HCT116 (cell line): ENCODE measurements around the gene ARHGAP20.

ENCODE experiments used
- CBX3 ChIP-seq: IDR thresholded peaks from 2 replicates; pipeline ENCODE4 v1.6.1; 2012; ENCODE audit warnings: low read depth
- CEBPB ChIP-seq: IDR thresholded peaks from 2 replicates; pipeline ENCODE4 v1.6.1; 2012; ENCODE audit warnings: low read depth
- CTCF ChIP-seq, 3 experiments: fragments of 200-600 bp in 1 of 3; sonication (generic) in 1 of 3; IDR thresholded peaks in 2 of 3; conservative IDR thresholded peaks in 1 of 3; 2 replicates each; pipeline ENCODE4 v1.5.1; 2012 to 2017; ENCODE audit warnings: low read depth in 2 of 3, low read length in 2 of 3, antibody characterized with exemption in 1 of 3, borderline replicate concordance in 1 of 3, control low read depth in 1 of 3, mild to moderate bottlenecking in 1 of 3, mixed read lengths in 1 of 3, mixed run types in 1 of 3, moderate library complexity in 1 of 3; ENCODE audit not compliant: insufficient read depth in 1 of 3
- EGR1 ChIP-seq: IDR thresholded peaks from 2 replicates; pipeline ENCODE4 v1.6.1; 2012; ENCODE audit warnings: low read depth
- EZH2 ChIP-seq: fragments of 200-600 bp; sonication (generic); IDR thresholded peaks from 2 replicates; pipeline ENCODE4 v1.6.1; 2017; ENCODE audit warnings: antibody characterized with exemption, mixed run types
- EZH2phosphoT487 ChIP-seq: fragments of 200-600 bp; IDR thresholded peaks from 2 replicates; pipeline ENCODE4 v1.6.1; 2018; ENCODE audit warnings: antibody characterized with exemption, borderline replicate concordance
- MAX ChIP-seq: IDR thresholded peaks from 2 replicates; pipeline ENCODE4 v1.6.1; 2012
- POLR2A ChIP-seq: IDR thresholded peaks from 2 replicates; pipeline ENCODE4 v1.7.0; 2011; ENCODE audit warnings: borderline replicate concordance; ENCODE audit not compliant: insufficient read depth, insufficient read length; ENCODE audit errors: extremely low read depth
- POLR2AphosphoS5 ChIP-seq: IDR thresholded peaks from 2 replicates; pipeline ENCODE4 v1.6.1; 2011; ENCODE audit warnings: mild to moderate bottlenecking, low read depth, low read length, moderate library complexity
- RAD21 ChIP-seq: IDR thresholded peaks from 2 replicates; pipeline ENCODE4 v1.6.1; 2012; ENCODE audit warnings: low read depth, mild to moderate bottlenecking
- REST ChIP-seq: IDR thresholded peaks from 2 replicates; pipeline ENCODE4 v1.6.1; 2012; ENCODE audit warnings: low read depth
- SIN3A ChIP-seq: IDR thresholded peaks from 2 replicates; pipeline ENCODE4 v1.6.1; 2012; ENCODE audit warnings: low read depth
- TCF7L2 ChIP-seq: IDR thresholded peaks from 2 replicates; pipeline ENCODE4 v1.7.0; 2011; ENCODE audit warnings: borderline replicate concordance, inconsistent platforms; ENCODE audit not compliant: insufficient read depth, insufficient read length; ENCODE audit errors: extremely low read depth
- TF ChIP-seq, protein P1 (sequence below): IDR thresholded peaks from 2 replicates; pipeline ENCODE4 v1.6.1; 2011; ENCODE audit warnings: mild to moderate bottlenecking, low read length, moderate library complexity; ENCODE audit not compliant: insufficient replicate concordance; ENCODE audit errors: extremely low read depth

- TF ChIP-seq POLR2A, result no peak
- TF ChIP-seq TCF7L2, result no peak
- no peak for TF ChIP-seq POLR2AphosphoS5
- no peak for TF ChIP-seq REST
- TF ChIP-seq CBX3, result no peak
- TF ChIP-seq CTCF (IDR thresholded peaks at IDR 0.05 in 2 of 3, conservative IDR thresholded peaks at IDR 0.05 in 1 of 3; ENCODE audit: borderline replicate concordance in 1 of 3, insufficient read depth in 1 of 3, low read depth in 2 of 3, low read length in 2 of 3), result no peak
- TF ChIP-seq EZH2, result no peak
- no peak for TF ChIP-seq MAX
- no peak for TF ChIP-seq RAD21
- TF ChIP-seq EZH2phosphoT487, result no peak
- no peak for TF ChIP-seq SIN3A
- no peak for TF ChIP-seq EGR1
- TF ChIP-seq CEBPB, result no peak
- TF ChIP-seq, protein P1, sequence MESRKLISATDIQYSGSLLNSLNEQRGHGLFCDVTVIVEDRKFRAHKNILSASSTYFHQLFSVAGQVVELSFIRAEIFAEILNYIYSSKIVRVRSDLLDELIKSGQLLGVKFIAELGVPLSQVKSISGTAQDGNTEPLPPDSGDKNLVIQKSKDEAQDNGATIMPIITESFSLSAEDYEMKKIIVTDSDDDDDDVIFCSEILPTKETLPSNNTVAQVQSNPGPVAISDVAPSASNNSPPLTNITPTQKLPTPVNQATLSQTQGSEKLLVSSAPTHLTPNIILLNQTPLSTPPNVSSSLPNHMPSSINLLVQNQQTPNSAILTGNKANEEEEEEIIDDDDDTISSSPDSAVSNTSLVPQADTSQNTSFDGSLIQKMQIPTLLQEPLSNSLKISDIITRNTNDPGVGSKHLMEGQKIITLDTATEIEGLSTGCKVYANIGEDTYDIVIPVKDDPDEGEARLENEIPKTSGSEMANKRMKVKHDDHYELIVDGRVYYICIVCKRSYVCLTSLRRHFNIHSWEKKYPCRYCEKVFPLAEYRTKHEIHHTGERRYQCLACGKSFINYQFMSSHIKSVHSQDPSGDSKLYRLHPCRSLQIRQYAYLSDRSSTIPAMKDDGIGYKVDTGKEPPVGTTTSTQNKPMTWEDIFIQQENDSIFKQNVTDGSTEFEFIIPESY, result no peak
Measured at GRCh38 chr11:110538154-110538553, 174.1 kb downstream of the ARHGAP20 start.
